HG03108 (cell line): ENCODE measurements around the gene LIN7C.
"Not testable (repeated sequence)": the region's sequence is repeated elsewhere in the genome, so short reads cannot be mapped to it uniquely, and the experiment has no call there.

ENCODE experiments used
- ATAC-seq: cut with Tn5 transposase; IDR thresholded peaks from one replicate; pipeline ENCODE4 v1.9.1; 2021; ENCODE audit warnings: moderate library complexity; ENCODE audit not compliant: unreplicated experiment

Gene LIN7C

DNA sequence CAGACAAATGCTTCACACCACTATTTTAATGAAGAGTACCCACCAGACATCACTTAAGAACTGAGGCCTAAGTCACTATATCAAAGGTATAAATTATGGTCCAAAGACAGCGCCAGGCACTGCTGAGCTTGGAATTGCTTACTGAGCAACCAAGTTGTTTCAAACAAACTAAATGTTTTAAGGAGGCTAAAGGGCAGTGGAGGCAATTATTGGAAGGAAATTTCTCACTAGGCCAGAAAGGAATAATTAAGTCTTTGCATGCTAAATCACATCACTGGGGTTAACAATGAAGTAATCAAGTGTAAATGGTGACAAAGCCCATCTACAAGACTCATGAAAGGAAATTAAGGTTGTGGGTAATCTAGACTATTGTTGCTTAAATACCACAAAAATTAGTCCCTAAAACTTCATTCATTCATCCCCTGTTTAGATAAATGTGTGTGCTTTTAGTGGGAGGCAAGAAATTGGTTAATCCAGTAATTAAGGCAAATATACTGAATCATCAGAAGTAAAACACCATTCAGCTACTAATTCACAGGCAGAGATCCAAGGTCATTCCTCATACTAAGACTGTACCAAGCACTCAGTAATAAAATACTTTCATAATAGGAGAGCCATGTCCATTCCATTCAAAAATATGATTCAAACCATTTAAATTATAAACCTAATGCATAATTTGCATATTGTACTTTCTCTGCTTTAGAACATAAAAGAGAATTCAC lies 55.2 kb downstream of the LIN7C start:
- ATAC-seq, result no peak

DNA sequence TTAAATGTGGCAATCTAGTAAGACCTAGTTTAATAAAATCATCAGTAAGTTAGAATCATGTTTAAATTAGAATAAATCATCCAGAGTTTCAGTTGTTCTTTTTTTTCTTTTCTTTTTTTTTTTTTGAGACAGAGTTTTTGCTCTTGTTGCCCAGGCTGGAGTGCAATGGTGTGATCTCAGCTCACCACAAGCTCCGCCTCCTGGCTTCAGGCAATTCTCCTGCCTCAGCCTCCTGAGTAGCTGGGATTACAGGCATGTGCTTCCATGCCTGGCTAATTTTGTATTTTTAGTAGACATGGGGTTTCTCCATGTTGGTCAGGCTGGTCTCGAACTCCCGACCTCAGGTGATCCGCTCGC lies 58.4 kb downstream of the LIN7C start:
- ATAC-seq, result not testable (repeated sequence)

DNA sequence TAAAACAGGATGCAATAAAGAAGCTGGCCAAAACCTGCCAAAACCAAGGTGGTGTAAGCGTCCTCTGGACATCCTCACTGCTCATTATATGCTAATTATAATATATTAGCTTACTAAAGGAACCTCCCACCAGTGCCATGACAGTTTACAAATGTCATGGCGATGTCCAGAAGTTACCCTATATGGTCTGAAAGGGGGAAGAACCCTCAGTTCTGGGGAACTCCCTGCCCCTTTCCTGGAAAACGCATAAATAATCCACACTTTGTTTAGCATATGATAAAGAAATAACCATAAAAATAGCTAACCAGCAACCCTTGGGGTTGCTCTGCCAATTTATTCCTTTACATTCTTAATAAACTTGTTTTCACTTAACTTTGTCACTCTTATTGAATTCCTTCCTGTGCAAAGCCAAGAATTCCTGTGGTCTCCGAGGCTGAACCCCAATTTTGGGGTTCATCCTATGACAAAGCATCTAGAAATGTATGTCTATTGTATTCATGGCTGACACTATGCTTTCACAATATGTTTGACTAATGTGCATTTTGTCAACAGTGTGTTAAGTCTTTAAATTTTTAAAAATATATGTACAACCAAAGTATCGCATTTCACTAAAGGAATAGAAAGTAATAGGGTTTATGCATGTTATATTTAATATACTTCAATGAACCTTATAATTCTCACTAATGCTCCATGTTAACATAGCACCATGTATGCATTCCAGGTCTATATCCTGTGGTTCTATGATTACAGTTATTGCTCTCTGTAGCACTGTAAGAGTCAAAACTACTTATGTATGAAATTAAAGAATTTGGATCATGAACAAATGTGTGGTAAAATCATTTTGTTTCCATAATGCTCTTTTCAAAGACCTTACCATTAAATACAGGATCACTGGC lies 59.0 kb downstream of the LIN7C start:
- no peak for ATAC-seq

DNA sequence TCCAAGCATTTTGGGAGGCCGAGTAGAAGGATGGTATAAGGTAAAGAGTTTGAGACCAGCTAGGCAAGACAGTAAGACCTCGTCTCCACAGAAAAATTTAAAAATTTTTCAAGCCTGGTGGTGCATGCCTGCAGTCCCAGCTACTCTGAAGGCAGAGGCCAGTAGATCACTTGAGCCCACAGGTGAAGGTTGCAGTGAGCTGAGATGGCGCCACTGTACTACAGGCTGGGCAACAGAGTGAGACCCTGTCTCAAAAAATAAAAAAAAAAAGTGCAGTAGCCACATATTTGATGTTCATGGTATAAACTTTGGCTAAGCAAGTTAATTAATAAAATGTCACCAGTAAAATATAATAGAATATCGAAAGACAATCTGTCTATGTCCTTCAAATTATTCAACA lies 60.9 kb downstream of the LIN7C start:
- no peak for ATAC-seq

DNA sequence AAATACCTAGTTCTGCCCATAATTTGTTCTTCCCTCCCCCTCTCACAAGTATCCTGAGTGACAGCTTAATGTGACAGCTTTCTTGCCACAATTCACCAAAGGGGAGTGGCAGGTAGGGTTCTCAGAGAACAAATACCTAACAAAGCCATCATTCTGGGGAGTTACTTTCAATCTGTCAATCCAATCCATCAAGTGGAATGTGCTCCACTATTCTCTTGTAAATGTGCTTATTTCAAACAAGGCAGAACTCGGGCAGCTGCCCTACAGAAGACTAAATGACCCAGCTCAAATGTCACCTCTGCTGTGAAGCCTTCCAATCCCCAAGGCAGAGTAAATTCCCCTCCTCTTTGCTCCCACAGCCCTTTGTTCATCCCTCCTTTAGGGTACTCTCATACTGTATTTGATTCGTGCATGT lies 61.8 kb downstream of the LIN7C start:
- ATAC-seq, result no peak
